ENCODE results near the gene GPC5.

GPC5 gene

GRCh38 chr13:91649456-91649855 is 251.0 kb downstream of the GPC5 start:
- in situ Hi-C loops (cut with HindIII; ENCODE audit: low sequenced_read_pairs), result no loop called here
- TF ChIP-seq CTCF (IDR thresholded peaks at IDR 0.05; ENCODE audit: low read depth, low read length), result no peak
- no peak overlapping the region for H3K4me3 ChIP-seq (ENCODE audit: low read depth, low read length)
- DNase-seq (ENCODE audit: low read depth, low spot score), result no peak

- H3K4me3 ChIP-seq (ENCODE audit: low read depth, low read length), result no peak overlapping the region
- TF ChIP-seq CTCF (IDR thresholded peaks at IDR 0.05; ENCODE audit: low read depth, low read length), result no peak
- in situ Hi-C loops (cut with HindIII; ENCODE audit: low sequenced_read_pairs), result no loop called here
- DNase-seq (ENCODE audit: low read depth, low spot score), result no peak
Measured at GRCh38 chr13:91652404-91653301, 254.2 kb downstream of the GPC5 start.

GRCh38 chr13:91655731-91656130 is 257.3 kb downstream of the GPC5 start:
- in situ Hi-C loops (cut with HindIII; ENCODE audit: low sequenced_read_pairs), result no loop called here
- no peak for TF ChIP-seq CTCF (IDR thresholded peaks at IDR 0.05; ENCODE audit: low read depth, low read length)
- no peak for DNase-seq (ENCODE audit: low read depth, low spot score)
- H3K4me3 ChIP-seq (ENCODE audit: low read depth, low read length), result no peak overlapping the region

- TF ChIP-seq CTCF (IDR thresholded peaks at IDR 0.05; ENCODE audit: low read depth, low read length), result no peak
- no peak overlapping the region for H3K4me3 ChIP-seq (ENCODE audit: low read depth, low read length)
- no peak for DNase-seq (ENCODE audit: low read depth, low spot score)
- in situ Hi-C loops (cut with HindIII; ENCODE audit: low sequenced_read_pairs), result no loop called here
Measured at GRCh38 chr13:91657283-91657682, 258.9 kb downstream of the GPC5 start.

GRCh38 chr13:91659256-91660075 is 261.0 kb downstream of the GPC5 start:
- in situ Hi-C loops (cut with HindIII; ENCODE audit: low sequenced_read_pairs), result no loop called here
- TF ChIP-seq CTCF (IDR thresholded peaks at IDR 0.05; ENCODE audit: low read depth, low read length), result no peak

GRCh38 chr13:91660076-91660415 is 261.6 kb downstream of the GPC5 start:
- DNase-seq (ENCODE audit: low read depth, low spot score), result no peak
- no peak overlapping the region for H3K4me3 ChIP-seq (ENCODE audit: low read depth, low read length)
- TF ChIP-seq CTCF (IDR thresholded peaks at IDR 0.05; ENCODE audit: low read depth, low read length), result no peak
- in situ Hi-C loops (cut with HindIII; ENCODE audit: low sequenced_read_pairs), result no loop called here

More at GRCh38 chr13:91659256-91660075, 261.0 kb downstream of the GPC5 start:
- H3K4me3 ChIP-seq (ENCODE audit: low read depth, low read length), result no peak overlapping the region
- no peak for DNase-seq (ENCODE audit: low read depth, low spot score)
